Astrocyte (in vitro differentiated cells and primary cell): ENCODE data around the gene KCNQ1. TPM values are rescaled to one million over a fixed set of nuclear protein-coding genes. Genes with fewer than 3 reads are reported as not detected.

ENCODE experiments used
- DNase-seq: peaks from one replicate; pipeline ENCODE4 v3.0.0-alpha.2; 2010; ENCODE audit warnings: low read depth
- FAIRE-seq: peaks from 2 replicates; lab custom pipeline; 2011; peaks lifted over from hg19 to GRCh38; lab: Jason Lieb, UNC
- H2AFZ ChIP-seq: 2 replicates; pipeline ENCODE4 v1.6.0; 2012; ENCODE audit warnings: low read depth, low read length, inconsistent platforms
- H3K27ac ChIP-seq: 2 replicates; pipeline ENCODE4 v1.5.1; 2011; ENCODE audit warnings: low read depth, low read length, inconsistent platforms
- H3K27me3 ChIP-seq: 2 replicates; pipeline ENCODE4 v1.6.0; 2011; ENCODE audit warnings: low read length, inconsistent platforms; ENCODE audit not compliant: insufficient read depth
- H3K36me3 ChIP-seq: 2 replicates; pipeline ENCODE4 v1.5.1; 2011; ENCODE audit warnings: low read length, inconsistent platforms; ENCODE audit not compliant: insufficient read depth
- H3K4me1 ChIP-seq: 2 replicates; pipeline ENCODE4 v1.5.1; 2011; ENCODE audit warnings: low read length, inconsistent platforms; ENCODE audit not compliant: insufficient read depth
- H3K4me2 ChIP-seq: 2 replicates; pipeline ENCODE4 v1.6.0; 2012; ENCODE audit warnings: low read length, inconsistent platforms
- H3K4me3 ChIP-seq: 2 replicates; pipeline ENCODE4 v1.5.1; 2011; ENCODE audit warnings: low read depth, mild to moderate bottlenecking, low read length, inconsistent platforms; ENCODE audit not compliant: insufficient read depth
- H3K79me2 ChIP-seq: 2 replicates; pipeline ENCODE4 v1.6.0; 2012; ENCODE audit warnings: mild to moderate bottlenecking, low read length, inconsistent platforms; ENCODE audit not compliant: insufficient read depth
- H3K9ac ChIP-seq: 2 replicates; pipeline ENCODE4 v1.6.0; 2012; ENCODE audit warnings: mild to moderate bottlenecking, low read length, inconsistent platforms
- H3K9me3 ChIP-seq: 2 replicates; pipeline ENCODE4 v1.5.1; 2012; ENCODE audit warnings: low read depth, mild to moderate bottlenecking, low read length, inconsistent platforms; ENCODE audit not compliant: insufficient read depth
- H4K20me1 ChIP-seq: 2 replicates; pipeline ENCODE4 v1.6.0; 2012; ENCODE audit warnings: low read length, inconsistent platforms; ENCODE audit not compliant: insufficient read depth
- H3K27ac Mint-ChIP-seq: one replicate; pipeline ENCODE4 v1.8.0; 2021; ENCODE audit warnings: mild to moderate bottlenecking, mixed read lengths; ENCODE audit not compliant: unreplicated experiment
- H3K27me3 Mint-ChIP-seq: one replicate; pipeline ENCODE4 v1.8.0; 2021; ENCODE audit warnings: low read depth, mixed read lengths; ENCODE audit not compliant: unreplicated experiment
- H3K36me3 Mint-ChIP-seq: one replicate; pipeline ENCODE4 v1.8.0; 2021; ENCODE audit warnings: low read depth, mixed read lengths; ENCODE audit not compliant: unreplicated experiment
- H3K4me1 Mint-ChIP-seq: one replicate; pipeline ENCODE4 v1.8.0; 2021; ENCODE audit warnings: low read depth, mixed read lengths; ENCODE audit not compliant: unreplicated experiment
- H3K4me3 Mint-ChIP-seq: one replicate; pipeline ENCODE4 v1.8.0; 2021; ENCODE audit warnings: mild to moderate bottlenecking, moderate library complexity, mixed read lengths; ENCODE audit not compliant: unreplicated experiment
- H3K9me3 Mint-ChIP-seq: one replicate; pipeline ENCODE4 v1.8.0; 2021; ENCODE audit warnings: mild to moderate bottlenecking, mixed read lengths; ENCODE audit not compliant: unreplicated experiment
- CTCF ChIP-seq: IDR thresholded peaks from 2 replicates; pipeline ENCODE4 v1.5.1; 2011; ENCODE audit warnings: low read depth, mild to moderate bottlenecking, inconsistent platforms, low read length, moderate library complexity; ENCODE audit not compliant: insufficient read depth
- EZH2 ChIP-seq: IDR thresholded peaks from 2 replicates; pipeline ENCODE4 v1.6.1; 2012; ENCODE audit warnings: mild to moderate bottlenecking, low read length, inconsistent platforms; ENCODE audit not compliant: insufficient read depth
- total RNA-seq: library from RNA; stranded (reverse); gene quantifications from 2 replicates; pipeline ENCODE4 v1.2.1, GENCODE V29; 2021

KCNQ1 gene
- total RNA-seq, 1 donor from 2014 or later = not detected

GRCh38 chr11:2507945-2508749 is 63.3 kb downstream of the KCNQ1 start:
- H3K9ac ChIP-seq = no peak overlapping the region
- H3K9me3 ChIP-seq = no peaks in the 10 kb centered on the region
- Mint-ChIP-seq H3K9me3 (no peaks in the 10 kb centered on the region), H3K27me3 (peaks cover 74% of the 10 kb centered on the region), H3K36me3 (peaks cover 3% of the 10 kb centered on the region), H3K27ac (no peak overlapping the region), H3K4me3 (no peak overlapping the region), H3K4me1 (no peaks in the 10 kb centered on the region)
- H3K4me1 ChIP-seq = no peaks in the 10 kb centered on the region
- H2AFZ ChIP-seq = no peak overlapping the region
- DNase-seq (no peak), FAIRE-seq (no peak)
- no peak overlapping the region for H3K4me2 ChIP-seq
- H3K4me3 ChIP-seq = no peak overlapping the region
- H3K27me3 ChIP-seq = peaks cover 10% of the 10 kb centered on the region
- no peak overlapping the region for H3K27ac ChIP-seq
- H3K36me3 ChIP-seq = no peaks in the 10 kb centered on the region
- TF ChIP-seq EZH2 = no peak
- no peaks in the 10 kb centered on the region for H4K20me1 ChIP-seq
- H3K79me2 ChIP-seq = no peaks in the 10 kb centered on the region

GRCh38 chr11:2508793-2509192 is 64.0 kb downstream of the KCNQ1 start:
- H3K36me3 ChIP-seq = no peaks in the 10 kb centered on the region
- no peak for DNase-seq
- no peak overlapping the region for H3K4me3 Mint-ChIP-seq
- H3K27me3 Mint-ChIP-seq = peaks cover 74% of the 10 kb centered on the region
- H3K4me3 ChIP-seq = no peak overlapping the region
- peaks cover 3% of the 10 kb centered on the region for H3K36me3 Mint-ChIP-seq
- H3K4me1 Mint-ChIP-seq = no peaks in the 10 kb centered on the region
- peaks cover 10% of the 10 kb centered on the region for H3K27me3 ChIP-seq
- H3K27ac Mint-ChIP-seq = no peak overlapping the region
- H3K9me3 Mint-ChIP-seq = no peaks in the 10 kb centered on the region
- H3K27ac ChIP-seq = no peak overlapping the region
- H3K4me1 ChIP-seq = no peaks in the 10 kb centered on the region
- no peaks in the 10 kb centered on the region for H3K79me2 ChIP-seq
- H3K9ac ChIP-seq = no peak overlapping the region
- no peaks in the 10 kb centered on the region for H3K9me3 ChIP-seq
- H3K4me2 ChIP-seq = no peak overlapping the region
- no peaks in the 10 kb centered on the region for H4K20me1 ChIP-seq
- TF ChIP-seq EZH2 = no peak
- no peak for TF ChIP-seq CTCF
- H2AFZ ChIP-seq = no peak overlapping the region
- FAIRE-seq = no peak

GRCh38 chr11:2509481-2510001 is 64.7 kb downstream of the KCNQ1 start:
- no peak overlapping the region for H3K9ac ChIP-seq
- no peak overlapping the region for H3K27ac ChIP-seq
- H3K9me3 Mint-ChIP-seq = no peaks in the 10 kb centered on the region
- H3K4me3 ChIP-seq = no peak overlapping the region
- H3K27ac Mint-ChIP-seq = no peak overlapping the region
- peaks cover 3% of the 10 kb centered on the region for H3K36me3 Mint-ChIP-seq
- no peak for FAIRE-seq
- no peaks in the 10 kb centered on the region for H3K4me1 ChIP-seq
- no peak overlapping the region for H3K4me2 ChIP-seq
- no peak for DNase-seq
- TF ChIP-seq EZH2 = no peak
- TF ChIP-seq CTCF = no peak
- H3K4me1 Mint-ChIP-seq = no peaks in the 10 kb centered on the region
- H4K20me1 ChIP-seq = no peaks in the 10 kb centered on the region
- H3K4me3 Mint-ChIP-seq = no peak overlapping the region
- H3K9me3 ChIP-seq = no peaks in the 10 kb centered on the region
- no peaks in the 10 kb centered on the region for H3K36me3 ChIP-seq
- H3K27me3 ChIP-seq = peaks cover 10% of the 10 kb centered on the region
- H3K27me3 Mint-ChIP-seq = peaks cover 77% of the 10 kb centered on the region
- no peaks in the 10 kb centered on the region for H3K79me2 ChIP-seq
- H2AFZ ChIP-seq = no peak overlapping the region
